H9 (cell line): Measurements from ENCODE around the gene NPC1L1. TPM values are rescaled to one million over a fixed set of nuclear protein-coding genes. Genes with fewer than 3 reads are reported as not detected.
"Not testable (repeated sequence)": the region's sequence is repeated elsewhere in the genome, so short reads cannot be mapped to it uniquely, and the experiment has no call there.

Source experiments
- DNase-seq: peaks from one replicate; pipeline ENCODE4 v3.0.0-alpha.2; 2017
- H2AFZ ChIP-seq: one replicate; pipeline ENCODE4 v1.6.1; 2013; ENCODE audit warnings: mild to moderate bottlenecking, low read length, control low read depth, moderate library complexity
- H2AK5ac ChIP-seq: 2 replicates; pipeline ENCODE4 v1.6.1; 2013; ENCODE audit warnings: low read length, control low read depth, mixed read lengths; ENCODE audit not compliant: insufficient read length
- H2BK120ac ChIP-seq: one replicate; pipeline ENCODE4 v1.6.1; 2013; ENCODE audit warnings: low read depth, mild to moderate bottlenecking, low read length, control low read depth, inconsistent platforms; ENCODE audit not compliant: poor library complexity, severe bottlenecking
- H2BK12ac ChIP-seq: 2 replicates; pipeline ENCODE4 v1.6.1; 2013; ENCODE audit warnings: low read length, control low read depth, mixed read lengths, low read depth; ENCODE audit not compliant: insufficient read length
- H2BK15ac ChIP-seq: 2 replicates; pipeline ENCODE4 v1.6.1; 2013; ENCODE audit warnings: low read depth, low read length, control low read depth
- H2BK20ac ChIP-seq: one replicate; pipeline ENCODE4 v1.6.1; 2013; ENCODE audit warnings: low read depth, mild to moderate bottlenecking, low read length, control low read depth, inconsistent platforms; ENCODE audit not compliant: poor library complexity, severe bottlenecking
- H2BK5ac ChIP-seq: 2 replicates; pipeline ENCODE4 v1.6.1; 2013; ENCODE audit warnings: low read length, control low read depth, mixed read lengths; ENCODE audit not compliant: insufficient read length
- H3K14ac ChIP-seq: 2 replicates; pipeline ENCODE4 v1.6.1; 2013; ENCODE audit warnings: low read length, control low read depth; ENCODE audit not compliant: insufficient read depth
- H3K18ac ChIP-seq: 2 replicates; pipeline ENCODE4 v1.6.1; 2013; ENCODE audit warnings: low read depth, mild to moderate bottlenecking, mixed read lengths, low read length, control low read depth; ENCODE audit not compliant: insufficient read length
- H3K23ac ChIP-seq: 2 replicates; pipeline ENCODE4 v1.6.1; 2013; ENCODE audit warnings: low read length, control low read depth, mixed read lengths, low read depth; ENCODE audit not compliant: insufficient read length
- H3K23me2 ChIP-seq: 2 replicates; pipeline ENCODE4 v1.6.1; 2013; ENCODE audit warnings: low read depth, mild to moderate bottlenecking, mixed read lengths, low read length, control low read depth; ENCODE audit not compliant: insufficient read length, poor library complexity, severe bottlenecking
- H3K27ac ChIP-seq: 2 replicates; pipeline ENCODE4 v1.5.1; 2013; ENCODE audit warnings: low read length, control low read depth, mixed read lengths, low read depth; ENCODE audit not compliant: insufficient read length
- H3K27me3 ChIP-seq: 2 replicates; pipeline ENCODE4 v1.6.1; 2013; ENCODE audit warnings: low read length, control low read depth, inconsistent platforms; ENCODE audit not compliant: insufficient read depth
- H3K4ac ChIP-seq: 2 replicates; pipeline ENCODE4 v1.6.1; 2013; ENCODE audit warnings: low read depth, mild to moderate bottlenecking, control low read depth, inconsistent platforms, low read length, moderate library complexity
- H3K4me1 ChIP-seq: 2 replicates; pipeline ENCODE4 v1.6.1; 2013; ENCODE audit warnings: low read length, control low read depth, inconsistent platforms; ENCODE audit not compliant: insufficient read depth
- H3K4me2 ChIP-seq: 2 replicates; pipeline ENCODE4 v1.6.1; 2013; ENCODE audit warnings: low read length, control low read depth, mixed read lengths; ENCODE audit not compliant: insufficient read length, insufficient read depth
- H3K56ac ChIP-seq: 2 replicates; pipeline ENCODE4 v1.6.1; 2013; ENCODE audit warnings: low read depth, mild to moderate bottlenecking, mixed read lengths, low read length, control low read depth; ENCODE audit not compliant: insufficient read length
- H3K79me1 ChIP-seq: 2 replicates; pipeline ENCODE4 v1.6.1; 2013; ENCODE audit warnings: low read depth, mild to moderate bottlenecking, moderate library complexity, low read length, control low read depth, inconsistent platforms; ENCODE audit not compliant: insufficient read depth, poor library complexity, severe bottlenecking
- H3K79me2 ChIP-seq: 2 replicates; pipeline ENCODE4 v1.6.1; 2013; ENCODE audit warnings: low read length, control low read depth, inconsistent platforms; ENCODE audit not compliant: insufficient read depth
- H3K9ac ChIP-seq: 2 replicates; pipeline ENCODE4 v1.6.1; 2013; ENCODE audit warnings: low read length, control low read depth, mixed read lengths; ENCODE audit not compliant: insufficient read length; ENCODE audit errors: extremely low read depth
- H3K9me3 ChIP-seq: one replicate; pipeline ENCODE4 v1.6.1; 2013; ENCODE audit warnings: low read depth, low read length, inconsistent platforms; ENCODE audit not compliant: control insufficient read depth
- H3T11ph ChIP-seq: one replicate; pipeline ENCODE4 v1.6.1; 2013; ENCODE audit warnings: mild to moderate bottlenecking, low read length, control low read depth, inconsistent platforms
- H4K20me1 ChIP-seq: one replicate; pipeline ENCODE4 v1.6.1; 2013; ENCODE audit not compliant: control insufficient read depth, insufficient read length, insufficient read depth
- H4K5ac ChIP-seq: 2 replicates; pipeline ENCODE4 v1.6.1; 2013; ENCODE audit warnings: low read depth, mild to moderate bottlenecking, mixed read lengths, low read length, control low read depth; ENCODE audit not compliant: insufficient read length
- H4K8ac ChIP-seq: replicated peaks from 2 replicates; pipeline ENCODE4 v1.6.1; 2013; ENCODE audit warnings: low read length, control low read depth, mixed read lengths, low read depth; ENCODE audit not compliant: insufficient read length
- H4K91ac ChIP-seq: 2 replicates; pipeline ENCODE4 v1.6.1; 2013; ENCODE audit warnings: low read depth, mild to moderate bottlenecking, moderate library complexity, mixed read lengths, low read length, control low read depth; ENCODE audit not compliant: insufficient read length
- H3K27ac Mint-ChIP-seq, 3 experiments: 2 replicates in 2 of 3; 3 replicates in 1 of 3; pipeline ENCODE4 v1.8.0; 2020 to 2021; ENCODE audit warnings: mixed read lengths in 3 of 3, mild to moderate bottlenecking in 1 of 3, moderate library complexity in 1 of 3
- H3K27me3 Mint-ChIP-seq: 2 replicates; pipeline ENCODE4 v1.8.0; 2021; ENCODE audit warnings: low read depth, mild to moderate bottlenecking, moderate library complexity, mixed read lengths
- H3K36me3 Mint-ChIP-seq, 3 experiments: 2 replicates in 2 of 3; 3 replicates in 1 of 3; pipeline ENCODE4 v1.8.0; 2020 to 2021; ENCODE audit warnings: low read depth in 3 of 3, mixed read lengths in 3 of 3; ENCODE audit not compliant: insufficient read depth in 1 of 3
- H3K4me1 Mint-ChIP-seq, 2 experiments: 2 replicates each; pipeline ENCODE4 v1.8.0; 2020; ENCODE audit warnings: mixed read lengths in 2 of 2
- H3K4me3 Mint-ChIP-seq, 2 experiments: 2 replicates in 1 of 2; 3 replicates in 1 of 2; pipeline ENCODE4 v1.8.0; 2020 to 2021; ENCODE audit warnings: mild to moderate bottlenecking in 2 of 2, mixed read lengths in 2 of 2, moderate library complexity in 1 of 2
- H3K9me3 Mint-ChIP-seq, 2 experiments: 2 replicates in 1 of 2; 3 replicates in 1 of 2; pipeline ENCODE4 v1.8.0; 2020; ENCODE audit warnings: mild to moderate bottlenecking in 2 of 2, mixed read lengths in 2 of 2, moderate library complexity in 1 of 2
- CTCF ChIP-seq: fragments of 200-600 bp; sonication (generic); conservative IDR thresholded peaks from 3 replicates; pipeline ENCODE4 v1.8.0; 2021; ENCODE audit warnings: antibody characterized with exemption, mild to moderate bottlenecking
- WGBS: extraction: QIAGEN DNeasy Blood & Tissue Kit; methylation state at CpG from one replicate; pipeline ENCODE4 v1.1.7; 2013; ENCODE audit warnings: missing lambda C conversion rate, low lambda C conversion rate, mixed read lengths; ENCODE audit not compliant: insufficient read length; ENCODE audit errors: extremely low coverage; 5-methylcytosine and 5-hydroxymethylcytosine counted together
- total RNA-seq: library from RNA; stranded (reverse); gene quantifications from 2 replicates; pipeline ENCODE4 v1.2.1, GENCODE V29; 2021

Gene NPC1L1
- total RNA-seq, 1 experiment from 2014 or later = 0.11 TPM

GRCh38 chr7:44555350-44555749, 14.2 kb upstream of the NPC1L1 start:
- Histone ChIP-seq H3K4me2 (no peak overlapping the region), H2BK12ac (no peak overlapping the region), H3K18ac (no peak overlapping the region), H3K79me2 (no peaks in the 10 kb centered on the region), H4K91ac (no peak overlapping the region), H3K27ac (no peak overlapping the region), H3T11ph (no peak overlapping the region), H2BK20ac (no peak overlapping the region), H3K9ac (no peak overlapping the region), H3K9me3 (no peaks in the 10 kb centered on the region), H2BK15ac (no peak overlapping the region), H4K20me1 (no peaks in the 10 kb centered on the region), H3K14ac (no peak overlapping the region), H2BK5ac (no peak overlapping the region), H2AFZ (no peak overlapping the region), H2AK5ac (no peak overlapping the region), H4K5ac (no peak overlapping the region), H3K23ac (no peak overlapping the region), H2BK120ac (no peak overlapping the region), H3K23me2 (no peaks in the 10 kb centered on the region), H3K4me1 (no peaks in the 10 kb centered on the region), H4K8ac (no peak overlapping the region), H3K56ac (no peak overlapping the region), H3K27me3 (no peaks in the 10 kb centered on the region), H3K4ac (no peak overlapping the region), H3K79me1 (no peaks in the 10 kb centered on the region)
- Mint-ChIP-seq H3K27me3 (no peaks in the 10 kb centered on the region; the same call in 1 of the 2 replicates), H3K4me1 (0 out of 4 replicates have a peak, but pooled peaks cover 0 to 3% of the 10 kb centered on the region in 2 experiments), H3K4me3 (no peak overlapping the region), H3K9me3 (no peaks in the 10 kb centered on the region), H3K36me3 (no peaks in the 10 kb centered on the region; a peak in 2 of 7 replicates), H3K27ac (no peak overlapping the region)
- no peak for TF ChIP-seq CTCF
- DNase-seq = no peak
- no CpG with 5 or more reads among the region's 2 CpGs for WGBS

GRCh38 chr7:44552473-44553005, 11.4 kb upstream of the NPC1L1 start:
- not testable (repeated sequence) for H3K4me3 Mint-ChIP-seq, H2BK20ac ChIP-seq, H2BK120ac ChIP-seq, H3K14ac ChIP-seq, H4K5ac ChIP-seq, H3K36me3 Mint-ChIP-seq, H2BK15ac ChIP-seq, H2BK5ac ChIP-seq, H3K27me3 ChIP-seq, H3K23ac ChIP-seq, H3K79me2 ChIP-seq, H3K27ac ChIP-seq, DNase-seq, H3K4ac ChIP-seq, H3K27ac Mint-ChIP-seq, H3K4me1 Mint-ChIP-seq, H3K27me3 Mint-ChIP-seq, H3T11ph ChIP-seq, H3K4me2 ChIP-seq, H3K18ac ChIP-seq, H3K56ac ChIP-seq, H3K9me3 Mint-ChIP-seq, H4K91ac ChIP-seq, H3K23me2 ChIP-seq, H4K8ac ChIP-seq, H3K79me1 ChIP-seq, H4K20me1 ChIP-seq, H3K9ac ChIP-seq, H3K4me1 ChIP-seq, H2AFZ ChIP-seq, H2AK5ac ChIP-seq, H2BK12ac ChIP-seq, H3K9me3 ChIP-seq
- WGBS = no CpG with 5 or more reads among the region's 3 CpGs
